Activated naive CD4-positive, alpha-beta T cell (primary cell): ENCODE data around the gene BAG2.

ENCODE experiments used
- DNase-seq, 4 experiments: peaks; one replicate each; lab custom pipeline; 2025; lab: John Stamatoyannopoulos, UW

The BAG2 gene

GRCh38 chr6:57172136-57173055 lies at the start of gene BAG2:
Gene BAG2, plus strand, starts transcription at chr6:57172326. Its CDS starts 372 bp downstream, at chr6:57172698.
- DNase-seq: peak; percentile 59 to 80 (median 62)

GRCh38 chr6:57123111-57123510 lies 49.0 kb upstream of the BAG2 start:
- no peak for DNase-seq

GRCh38 chr6:57127763-57128162 lies 44.4 kb upstream of the BAG2 start:
- no peak for DNase-seq

- DNase-seq: no peak
These were observed 41.4 kb upstream of the BAG2 start for GRCh38 chr6:57130661-57131177.

- DNase-seq: no peak
These were observed 37.2 kb upstream of the BAG2 start for GRCh38 chr6:57134954-57135353.

GRCh38 chr6:57135885-57136284 lies 36.2 kb upstream of the BAG2 start:
- DNase-seq: no peak

GRCh38 chr6:57137350-57137749 lies 34.8 kb upstream of the BAG2 start:
- no peak for DNase-seq

GRCh38 chr6:57138026-57138425 lies 34.1 kb upstream of the BAG2 start:
- no peak for DNase-seq

GRCh38 chr6:57141451-57142177 lies 30.5 kb upstream of the BAG2 start:
- no peak for DNase-seq

- DNase-seq: no peak
These were observed 30.0 kb upstream of the BAG2 start for GRCh38 chr6:57142178-57142525.

GRCh38 chr6:57143690-57144089 lies 28.4 kb upstream of the BAG2 start:
- no peak for DNase-seq

- DNase-seq: no peak
These were observed 24.7 kb upstream of the BAG2 start for GRCh38 chr6:57147401-57147800.

GRCh38 chr6:57147955-57148858 lies 23.9 kb upstream of the BAG2 start:
- DNase-seq: no peak

GRCh38 chr6:57158658-57159057 lies 13.5 kb upstream of the BAG2 start:
- DNase-seq: no peak

GRCh38 chr6:57159127-57159526 lies 13.0 kb upstream of the BAG2 start:
- DNase-seq: no peak

GRCh38 chr6:57162028-57162427 lies 10.1 kb upstream of the BAG2 start:
- DNase-seq: no peak

- DNase-seq: no peak
These were observed 9.6 kb upstream of the BAG2 start for GRCh38 chr6:57162516-57162915.

- no peak for DNase-seq
These were observed 8.2 kb upstream of the BAG2 start for GRCh38 chr6:57163956-57164355.

GRCh38 chr6:57165080-57165479 lies 7.0 kb upstream of the BAG2 start:
- no peak for DNase-seq

GRCh38 chr6:57173056-57173885 lies 1.1 kb downstream of the BAG2 start:
- DNase-seq: peak in 1 of 4 experiments; percentile 7

- no peak for DNase-seq
These were observed 1.9 kb downstream of the BAG2 start for GRCh38 chr6:57173886-57174510.
